Vagina (tissue), 2 donors: ENCODE results near the gene FRMD7. TPM values are rescaled to one million over a fixed set of nuclear protein-coding genes. Genes with fewer than 3 reads are reported as not detected.

Source experiments
- DNase-seq, 2 donors: peaks; one replicate each; pipeline ENCODE4 v3.0.0-alpha.2; 2017; ENCODE audit errors: extremely low spot score in 2 of 2
- H3K27ac ChIP-seq: fragments of 200-600 bp; sonication (generic); one replicate; pipeline ENCODE4 v1.5.1; 2019
- H3K27me3 ChIP-seq: fragments of 200-600 bp; sonication (generic); one replicate; pipeline ENCODE4 v1.5.1; 2019
- H3K36me3 ChIP-seq, 2 donors: fragments of 200-600 bp; sonication (generic); one replicate each; pipeline ENCODE4 v1.5.1; 2017 to 2019
- H3K4me1 ChIP-seq: fragments of 200-600 bp; sonication (generic); one replicate; pipeline ENCODE4 v1.5.1; 2019
- H3K4me3 ChIP-seq, 2 donors: fragments of 200-600 bp; sonication (generic); 1 replicate in 1 of 2; 2 replicates in 1 of 2; pipeline ENCODE4 v1.5.1; 2016 to 2019
- H3K9me3 ChIP-seq: fragments of 200-600 bp; sonication (generic); one replicate; pipeline ENCODE4 v1.5.1; 2019
- CTCF ChIP-seq, 3 experiments: fragments of 450-650 bp in 2 of 3; fragments of 200-600 bp in 1 of 3; sonication (generic) in 1 of 3; IDR thresholded peaks; one replicate each; pipeline ENCODE4 v1.5.1; 2017 to 2019; ENCODE audit warnings: antibody characterized with exemption in 3 of 3, mild to moderate bottlenecking in 2 of 3, moderate library complexity in 2 of 3
- POLR2A ChIP-seq, 2 donors: fragments of 450-650 bp; IDR thresholded peaks; one replicate each; pipeline ENCODE4 v1.6.1; 2017; ENCODE audit warnings: antibody characterized with exemption in 2 of 2, mild to moderate bottlenecking in 2 of 2, moderate library complexity in 2 of 2
- POLR2AphosphoS5 ChIP-seq, 2 donors: sonication (generic); formaldehyde crosslinking; IDR thresholded peaks; one replicate each; pipeline ENCODE4 v1.9.0; 2017; ENCODE audit warnings: antibody characterized with exemption in 2 of 2, mild to moderate bottlenecking in 2 of 2, low read depth in 1 of 2; ENCODE audit not compliant: insufficient read depth in 1 of 2
- intact Hi-C: fragments of 100-400 bp; cut with DNase I; formaldehyde crosslinking; loops from one replicate; pipeline ENCODE4 v1.15.1; 2023
- total RNA-seq: library from RNA; depleted of rRNA; stranded (reverse); fragments of >200 nt; gene quantifications from one replicate; pipeline ENCODE4 v1.2.3, GENCODE V29; 2016

Gene FRMD7
- total RNA-seq, 1 donor from 2014 or later, result not detected

GRCh38 chrX:132068405-132068804 is 59.4 kb downstream of the FRMD7 start:
- H3K27me3 ChIP-seq, result no peaks in the 10 kb centered on the region
- intact Hi-C loops, result no loop called here
- no peaks in the 10 kb centered on the region for H3K9me3 ChIP-seq
- H3K36me3 ChIP-seq, result no peaks in the 10 kb centered on the region
- no peak for TF ChIP-seq POLR2A (IDR thresholded peaks at IDR 0.05)
- TF ChIP-seq CTCF (IDR thresholded peaks at IDR 0.05), result no peak
- no peak for TF ChIP-seq POLR2AphosphoS5 (IDR thresholded peaks at IDR 0.05; ENCODE audit: insufficient read depth in 1 of 2, low read depth in 1 of 2)
- H3K4me1 ChIP-seq, result no peaks in the 10 kb centered on the region
- H3K4me3 ChIP-seq, result no peak overlapping the region
- H3K27ac ChIP-seq, result no peak overlapping the region
- no peak for DNase-seq

- no peak overlapping the region for H3K4me3 ChIP-seq
- H3K36me3 ChIP-seq, result no peaks in the 10 kb centered on the region
- DNase-seq, result no peak
- H3K4me1 ChIP-seq, result no peaks in the 10 kb centered on the region
- TF ChIP-seq POLR2AphosphoS5 (IDR thresholded peaks at IDR 0.05; ENCODE audit: insufficient read depth in 1 of 2, low read depth in 1 of 2) (no peak), CTCF (IDR thresholded peaks at IDR 0.05) (no peak), POLR2A (IDR thresholded peaks at IDR 0.05) (no peak)
- intact Hi-C loops, result no loop called here
- no peak overlapping the region for H3K27ac ChIP-seq
- no peaks in the 10 kb centered on the region for H3K27me3 ChIP-seq
- no peaks in the 10 kb centered on the region for H3K9me3 ChIP-seq
These were observed 64.0 kb downstream of the FRMD7 start for GRCh38 chrX:132063862-132064261.

- Histone ChIP-seq H3K36me3 (no peaks in the 10 kb centered on the region), H3K4me1 (no peaks in the 10 kb centered on the region), H3K4me3 (no peak overlapping the region), H3K27me3 (no peaks in the 10 kb centered on the region), H3K27ac (no peak overlapping the region), H3K9me3 (no peaks in the 10 kb centered on the region)
- intact Hi-C loops, result no loop called here
- DNase-seq, result no peak
- TF ChIP-seq POLR2A (IDR thresholded peaks at IDR 0.05) (no peak), CTCF (IDR thresholded peaks at IDR 0.05) (no peak), POLR2AphosphoS5 (IDR thresholded peaks at IDR 0.05; ENCODE audit: insufficient read depth in 1 of 2, low read depth in 1 of 2) (no peak)
These were observed 64.5 kb downstream of the FRMD7 start for GRCh38 chrX:132063334-132063733.

- TF ChIP-seq POLR2AphosphoS5 (IDR thresholded peaks at IDR 0.05; ENCODE audit: insufficient read depth in 1 of 2, low read depth in 1 of 2) (no peak), CTCF (IDR thresholded peaks at IDR 0.05) (no peak), POLR2A (IDR thresholded peaks at IDR 0.05) (no peak)
- H3K27ac ChIP-seq, result no peak overlapping the region
- intact Hi-C loops, result no loop called here
- no peaks in the 10 kb centered on the region for H3K4me1 ChIP-seq
- no peak for DNase-seq
- H3K36me3 ChIP-seq, result no peaks in the 10 kb centered on the region
- no peaks in the 10 kb centered on the region for H3K27me3 ChIP-seq
- H3K9me3 ChIP-seq, result no peaks in the 10 kb centered on the region
- no peak overlapping the region for H3K4me3 ChIP-seq
These were observed 67.8 kb downstream of the FRMD7 start for GRCh38 chrX:132059973-132060540.

GRCh38 chrX:132058975-132059374 is 68.8 kb downstream of the FRMD7 start:
- Histone ChIP-seq H3K4me3 (no peak overlapping the region), H3K9me3 (no peaks in the 10 kb centered on the region), H3K27me3 (no peaks in the 10 kb centered on the region), H3K36me3 (no peaks in the 10 kb centered on the region), H3K27ac (no peak overlapping the region), H3K4me1 (no peaks in the 10 kb centered on the region)
- intact Hi-C loops, result no loop called here
- DNase-seq, result no peak
- TF ChIP-seq CTCF (IDR thresholded peaks at IDR 0.05) (no peak), POLR2A (IDR thresholded peaks at IDR 0.05) (no peak), POLR2AphosphoS5 (IDR thresholded peaks at IDR 0.05; ENCODE audit: insufficient read depth in 1 of 2, low read depth in 1 of 2) (no peak)
